Measurements from ENCODE around the gene VMP1.
"Not testable (repeated sequence)": the region's sequence is repeated elsewhere in the genome, so short reads cannot be mapped to it uniquely, and the experiment has no call there.

VMP1 gene

GRCh38 chr17:59751955-59752413 is 44.5 kb downstream of the VMP1 start:
- peaks cover 4% of the 10 kb centered on the region for H3K4me1 ChIP-seq (ENCODE audit: control insufficient read depth, insufficient read depth, low read length, poor library complexity, severe bottlenecking)
- peaks cover 3% of the 10 kb centered on the region for H3K36me3 ChIP-seq (ENCODE audit: control insufficient read depth, insufficient read depth, low read length)
- H3K27me3 ChIP-seq (replicated peaks; ENCODE audit: control insufficient read depth, insufficient read depth, low read length, poor library complexity, severe bottlenecking): no peaks in the 10 kb centered on the region
- no peak for DNase-seq
- H3K9me3 ChIP-seq (ENCODE audit: control insufficient read depth, low read length): no peaks in the 10 kb centered on the region
- H3K4me3 ChIP-seq (ENCODE audit: insufficient read depth, low read depth, low read length, poor library complexity, severe bottlenecking): no peak overlapping the region
- H3K27ac ChIP-seq (ENCODE audit: insufficient read depth, low read length, poor library complexity, severe bottlenecking): no peak overlapping the region

- Histone ChIP-seq H3K27me3 (replicated peaks; ENCODE audit: control insufficient read depth, insufficient read depth, low read length, poor library complexity, severe bottlenecking) (no peaks in the 10 kb centered on the region), H3K4me3 (ENCODE audit: insufficient read depth, low read depth, low read length, poor library complexity, severe bottlenecking) (no peak overlapping the region), H3K36me3 (ENCODE audit: control insufficient read depth, insufficient read depth, low read length) (peaks cover 3% of the 10 kb centered on the region), H3K9me3 (ENCODE audit: control insufficient read depth, low read length) (no peaks in the 10 kb centered on the region), H3K27ac (ENCODE audit: insufficient read depth, low read length, poor library complexity, severe bottlenecking) (no peak overlapping the region), H3K4me1 (ENCODE audit: control insufficient read depth, insufficient read depth, low read length, poor library complexity, severe bottlenecking) (peaks cover 4% of the 10 kb centered on the region)
- no peak for DNase-seq
Observed at GRCh38 chr17:59752446-59752845, 45.0 kb downstream of the VMP1 start.

DNA sequence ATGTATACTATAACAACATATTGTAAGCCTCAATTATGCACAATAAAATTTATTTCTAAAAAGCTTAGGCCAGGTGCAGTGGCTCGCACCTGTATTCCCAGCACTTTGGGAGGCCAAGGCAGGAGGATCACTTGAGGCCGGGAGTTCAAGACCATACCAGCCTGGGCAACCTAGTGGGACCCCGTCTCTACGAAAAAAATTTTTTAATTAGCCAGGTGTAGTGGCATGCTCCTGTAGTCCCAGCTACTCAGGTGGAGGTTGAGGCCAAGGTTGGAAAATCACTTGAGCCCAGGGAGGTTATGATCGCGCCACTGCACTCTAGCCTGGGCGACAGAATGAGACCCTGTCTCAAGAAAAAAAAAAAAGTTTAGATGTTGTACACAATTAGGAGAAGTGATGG is 45.5 kb downstream of the VMP1 start:
- Histone ChIP-seq H3K4me3 (ENCODE audit: insufficient read depth, low read depth, low read length, poor library complexity, severe bottlenecking) (no peak overlapping the region), H3K27me3 (replicated peaks; ENCODE audit: control insufficient read depth, insufficient read depth, low read length, poor library complexity, severe bottlenecking) (no peaks in the 10 kb centered on the region), H3K36me3 (ENCODE audit: control insufficient read depth, insufficient read depth, low read length) (peaks cover 3% of the 10 kb centered on the region), H3K4me1 (ENCODE audit: control insufficient read depth, insufficient read depth, low read length, poor library complexity, severe bottlenecking) (peaks cover 4% of the 10 kb centered on the region), H3K27ac (ENCODE audit: insufficient read depth, low read length, poor library complexity, severe bottlenecking) (no peak overlapping the region), H3K9me3 (ENCODE audit: control insufficient read depth, low read length) (no peaks in the 10 kb centered on the region)
- no peak for DNase-seq

DNA sequence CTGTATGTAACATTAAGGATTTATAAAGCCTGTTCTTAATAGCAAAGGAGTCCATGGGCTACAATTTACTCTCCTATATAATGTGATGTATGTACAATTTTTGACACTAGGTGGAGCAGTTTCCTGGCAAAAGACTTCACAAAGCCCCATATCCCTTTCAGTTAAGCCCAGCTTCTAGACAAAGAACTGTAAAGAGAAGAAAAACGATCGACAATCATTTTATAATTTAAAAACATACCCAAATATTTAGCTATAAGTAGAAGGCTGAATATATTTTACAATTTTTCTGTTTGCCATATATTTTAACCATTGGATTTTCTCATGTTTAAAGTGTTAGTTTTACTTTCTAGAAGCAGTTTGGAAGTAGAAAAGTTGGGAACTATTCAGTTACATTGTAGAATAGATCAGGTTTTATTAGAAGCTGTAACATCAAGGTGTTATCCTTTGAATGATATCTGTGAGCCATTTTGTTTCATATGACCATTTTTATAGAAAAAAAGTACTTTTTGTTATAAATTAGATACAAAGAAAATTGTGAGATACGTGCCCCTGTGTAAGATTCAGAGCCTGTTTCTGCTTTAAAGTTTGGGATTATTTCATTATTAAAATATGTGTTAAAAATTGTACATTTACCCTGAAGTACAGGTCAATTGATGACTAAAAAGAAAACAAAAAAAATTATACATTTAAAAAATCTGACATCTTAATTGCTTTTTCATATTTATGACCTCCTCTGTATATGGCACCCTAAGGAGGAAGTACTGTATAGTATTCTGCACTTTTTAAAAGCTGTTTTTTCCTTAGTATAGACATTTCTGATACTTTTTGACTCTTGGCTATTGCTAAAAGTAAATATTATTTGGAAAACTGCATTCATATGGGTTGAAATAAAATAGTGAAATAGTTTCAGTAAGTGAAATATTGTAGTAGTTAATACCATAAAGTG is 46.3 kb downstream of the VMP1 start:
- Histone ChIP-seq H3K36me3 (ENCODE audit: control insufficient read depth, insufficient read depth, low read length) (peaks cover 3% of the 10 kb centered on the region), H3K4me1 (ENCODE audit: control insufficient read depth, insufficient read depth, low read length, poor library complexity, severe bottlenecking) (peaks cover 4% of the 10 kb centered on the region), H3K27me3 (replicated peaks; ENCODE audit: control insufficient read depth, insufficient read depth, low read length, poor library complexity, severe bottlenecking) (no peaks in the 10 kb centered on the region), H3K27ac (ENCODE audit: insufficient read depth, low read length, poor library complexity, severe bottlenecking) (peak overlapping the region; percentile 53), H3K4me3 (ENCODE audit: insufficient read depth, low read depth, low read length, poor library complexity, severe bottlenecking) (no peak overlapping the region), H3K9me3 (ENCODE audit: control insufficient read depth, low read length) (no peaks in the 10 kb centered on the region)
- DNase-seq: peak in 1 of 3 donors; percentile 9

DNA sequence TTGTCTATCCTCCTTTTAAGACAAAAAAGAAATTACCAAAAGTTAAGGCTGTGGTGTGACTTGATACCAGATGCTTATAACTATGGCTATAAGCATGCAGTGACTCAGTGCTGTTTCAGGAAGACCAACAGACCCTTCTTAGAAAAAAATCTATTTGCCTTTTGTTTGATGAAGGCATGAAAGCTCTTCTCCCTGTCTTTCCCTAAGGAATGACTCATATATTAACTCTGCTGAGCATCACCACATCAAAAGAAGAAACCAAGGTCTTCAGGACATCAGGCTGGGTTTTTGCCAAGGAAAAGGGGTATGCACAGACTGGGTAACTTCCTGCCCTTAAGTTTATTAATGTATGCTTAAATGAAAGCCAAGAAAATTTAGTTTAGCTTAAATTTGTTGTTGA is 47.1 kb downstream of the VMP1 start:
- DNase-seq: peak in 1 of 3 donors; percentile 16
- Histone ChIP-seq H3K4me3 (ENCODE audit: insufficient read depth, low read depth, low read length, poor library complexity, severe bottlenecking) (no peak overlapping the region), H3K27ac (ENCODE audit: insufficient read depth, low read length, poor library complexity, severe bottlenecking) (peak overlapping the region; percentile 53)

GRCh38 chr17:59755069-59755468 is 47.6 kb downstream of the VMP1 start:
- not testable (repeated sequence) for H3K9me3 ChIP-seq (ENCODE audit: control insufficient read depth, low read length); DNase-seq; H3K36me3 ChIP-seq (ENCODE audit: control insufficient read depth, insufficient read depth, low read length); H3K4me1 ChIP-seq (ENCODE audit: control insufficient read depth, insufficient read depth, low read length, poor library complexity, severe bottlenecking); H3K27me3 ChIP-seq (replicated peaks; ENCODE audit: control insufficient read depth, insufficient read depth, low read length, poor library complexity, severe bottlenecking); H3K4me3 ChIP-seq (ENCODE audit: insufficient read depth, low read depth, low read length, poor library complexity, severe bottlenecking); H3K27ac ChIP-seq (ENCODE audit: insufficient read depth, low read length, poor library complexity, severe bottlenecking)

More for the DNA sequence above, 47.1 kb downstream of the VMP1 start:
- no peaks in the 10 kb centered on the region for H3K27me3 ChIP-seq (replicated peaks; ENCODE audit: control insufficient read depth, insufficient read depth, low read length, poor library complexity, severe bottlenecking)
- H3K4me1 ChIP-seq (ENCODE audit: control insufficient read depth, insufficient read depth, low read length, poor library complexity, severe bottlenecking): peaks cover 4% of the 10 kb centered on the region
- no peaks in the 10 kb centered on the region for H3K9me3 ChIP-seq (ENCODE audit: control insufficient read depth, low read length)
- peaks cover 3% of the 10 kb centered on the region for H3K36me3 ChIP-seq (ENCODE audit: control insufficient read depth, insufficient read depth, low read length)

DNA sequence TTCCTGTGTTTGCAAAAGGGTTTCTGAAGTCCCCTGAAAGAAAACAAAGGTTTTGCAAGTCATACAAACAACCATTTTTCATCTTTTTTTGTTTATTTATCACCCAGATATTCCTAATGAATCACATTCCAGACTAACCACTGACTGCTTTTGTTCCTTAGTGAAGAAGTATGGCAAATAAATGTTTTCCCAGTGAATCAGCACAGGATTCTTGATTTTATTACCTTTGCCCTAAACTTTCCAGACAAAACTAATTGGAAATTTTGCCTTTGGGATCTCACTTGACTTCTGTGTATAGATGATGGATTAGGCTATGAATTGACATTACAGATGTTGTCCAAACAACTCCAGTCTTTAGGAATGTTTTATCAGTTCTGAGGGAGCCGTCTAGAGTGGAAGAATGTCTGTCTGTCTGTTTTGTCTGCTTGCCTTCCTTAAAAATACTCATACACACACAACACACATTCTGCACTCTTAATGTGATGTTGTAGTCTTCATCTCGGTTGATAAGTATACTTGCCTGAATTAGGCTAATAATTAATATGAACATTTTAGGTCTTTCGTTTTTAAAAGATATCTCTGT is 48.9 kb downstream of the VMP1 start:
- Histone ChIP-seq H3K4me1 (ENCODE audit: control insufficient read depth, insufficient read depth, low read length, poor library complexity, severe bottlenecking) (peaks cover 4% of the 10 kb centered on the region), H3K36me3 (ENCODE audit: control insufficient read depth, insufficient read depth, low read length) (peaks cover 3% of the 10 kb centered on the region), H3K27me3 (replicated peaks; ENCODE audit: control insufficient read depth, insufficient read depth, low read length, poor library complexity, severe bottlenecking) (no peaks in the 10 kb centered on the region), H3K9me3 (ENCODE audit: control insufficient read depth, low read length) (no peaks in the 10 kb centered on the region), H3K4me3 (ENCODE audit: insufficient read depth, low read depth, low read length, poor library complexity, severe bottlenecking) (no peak overlapping the region), H3K27ac (ENCODE audit: insufficient read depth, low read length, poor library complexity, severe bottlenecking) (no peak overlapping the region)
- DNase-seq: no peak

GRCh38 chr17:59757043-59757442 is 49.6 kb downstream of the VMP1 start:
- no peak overlapping the region for H3K4me3 ChIP-seq (ENCODE audit: insufficient read depth, low read depth, low read length, poor library complexity, severe bottlenecking)
- H3K27me3 ChIP-seq (replicated peaks; ENCODE audit: control insufficient read depth, insufficient read depth, low read length, poor library complexity, severe bottlenecking): no peaks in the 10 kb centered on the region
- peaks cover 3% of the 10 kb centered on the region for H3K36me3 ChIP-seq (ENCODE audit: control insufficient read depth, insufficient read depth, low read length)
- DNase-seq: no peak
- H3K9me3 ChIP-seq (ENCODE audit: control insufficient read depth, low read length): no peaks in the 10 kb centered on the region
- no peak overlapping the region for H3K27ac ChIP-seq (ENCODE audit: insufficient read depth, low read length, poor library complexity, severe bottlenecking)
- peaks cover 4% of the 10 kb centered on the region for H3K4me1 ChIP-seq (ENCODE audit: control insufficient read depth, insufficient read depth, low read length, poor library complexity, severe bottlenecking)

DNA sequence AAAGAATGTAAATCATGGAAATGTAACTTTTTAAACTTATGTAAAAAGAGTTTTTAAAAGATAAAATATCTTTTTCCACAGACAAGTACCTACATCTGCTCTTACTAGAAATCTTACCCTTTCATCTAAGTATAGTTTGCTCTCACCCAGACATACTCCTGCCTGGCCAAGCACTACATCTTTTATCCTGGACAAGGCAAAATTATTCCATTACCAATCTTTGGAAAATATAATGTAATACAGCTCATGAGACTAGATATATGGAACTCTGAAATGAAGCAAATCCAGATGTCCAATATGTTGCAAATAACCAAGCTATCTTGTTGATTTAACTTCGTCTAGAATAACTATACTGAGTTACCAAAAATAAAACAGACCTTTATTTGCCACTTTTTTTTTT is 50.0 kb downstream of the VMP1 start:
- Histone ChIP-seq H3K27ac (ENCODE audit: insufficient read depth, low read length, poor library complexity, severe bottlenecking) (no peak overlapping the region), H3K4me3 (ENCODE audit: insufficient read depth, low read depth, low read length, poor library complexity, severe bottlenecking) (no peak overlapping the region), H3K27me3 (replicated peaks; ENCODE audit: control insufficient read depth, insufficient read depth, low read length, poor library complexity, severe bottlenecking) (no peaks in the 10 kb centered on the region), H3K4me1 (ENCODE audit: control insufficient read depth, insufficient read depth, low read length, poor library complexity, severe bottlenecking) (peaks cover 4% of the 10 kb centered on the region), H3K9me3 (ENCODE audit: control insufficient read depth, low read length) (no peaks in the 10 kb centered on the region), H3K36me3 (ENCODE audit: control insufficient read depth, insufficient read depth, low read length) (peaks cover 3% of the 10 kb centered on the region)
- no peak for DNase-seq

- Histone ChIP-seq H3K4me1 (ENCODE audit: control insufficient read depth, insufficient read depth, low read length, poor library complexity, severe bottlenecking) (peaks cover 4% of the 10 kb centered on the region), H3K27me3 (replicated peaks; ENCODE audit: control insufficient read depth, insufficient read depth, low read length, poor library complexity, severe bottlenecking) (no peaks in the 10 kb centered on the region), H3K4me3 (ENCODE audit: insufficient read depth, low read depth, low read length, poor library complexity, severe bottlenecking) (no peak overlapping the region), H3K27ac (ENCODE audit: insufficient read depth, low read length, poor library complexity, severe bottlenecking) (no peak overlapping the region), H3K36me3 (ENCODE audit: control insufficient read depth, insufficient read depth, low read length) (peaks cover 3% of the 10 kb centered on the region), H3K9me3 (ENCODE audit: control insufficient read depth, low read length) (no peaks in the 10 kb centered on the region)
- no peak for DNase-seq
Observed at GRCh38 chr17:59757881-59758385, 50.5 kb downstream of the VMP1 start.

Measured in effector memory CD4-positive, alpha-beta T cell (primary cell).